ENCODE measurements around the gene GRAMD1B. TPM values are rescaled to one million over a fixed set of nuclear protein-coding genes. Genes with fewer than 3 reads are reported as not detected.

The GRAMD1B gene
- total RNA-seq, 1 donor from 2014 or later: 15.0 TPM

DNA sequence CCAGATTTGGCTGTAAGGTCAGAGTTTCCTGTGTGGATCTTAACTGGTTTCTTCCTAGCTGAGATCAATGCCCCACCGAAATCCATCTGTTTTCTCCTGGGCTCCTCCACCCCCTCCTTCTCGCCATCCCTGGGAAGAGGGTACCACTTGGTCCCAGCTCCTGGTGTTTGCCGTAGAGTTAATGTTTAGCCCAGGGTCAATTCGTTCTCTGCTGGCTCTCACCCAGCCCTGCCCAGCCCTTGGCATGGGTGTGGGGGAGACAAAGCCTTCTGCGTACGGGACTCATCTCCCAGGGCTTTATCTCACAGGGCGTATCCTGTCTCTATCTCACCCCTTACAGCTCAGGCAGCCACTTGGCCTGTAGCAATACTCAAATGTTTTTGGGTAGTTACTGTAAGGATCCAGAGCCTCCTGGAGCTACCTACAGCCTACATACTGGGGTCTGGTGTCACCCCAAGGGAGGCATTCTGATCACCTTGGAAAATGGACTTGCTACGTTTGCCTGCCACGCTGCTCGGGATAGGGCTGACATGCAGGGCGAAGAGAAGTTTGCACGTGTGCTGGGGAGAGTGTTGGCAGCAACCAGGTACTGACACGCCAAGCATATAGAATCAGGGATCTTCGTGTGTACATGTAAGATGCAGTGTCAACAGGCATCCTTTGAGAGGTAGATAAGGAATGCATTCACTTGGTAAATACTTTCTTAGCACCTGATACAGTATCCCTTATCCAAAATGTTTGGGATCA, 158.2 kb downstream of the GRAMD1B start:
- DNase-seq (no peak), ATAC-seq (ENCODE audit: low read depth) (no peak)
- Mint-ChIP-seq H3K4me3 (no peak overlapping the region), H3K36me3 (ENCODE audit: low read depth) (no peaks in the 10 kb centered on the region), H3K4me1 (no peaks in the 10 kb centered on the region), H3K27me3 (no peaks in the 10 kb centered on the region), H3K9me3 (no peaks in the 10 kb centered on the region), H3K27ac (no peak overlapping the region)
- TF ChIP-seq, protein P1, sequence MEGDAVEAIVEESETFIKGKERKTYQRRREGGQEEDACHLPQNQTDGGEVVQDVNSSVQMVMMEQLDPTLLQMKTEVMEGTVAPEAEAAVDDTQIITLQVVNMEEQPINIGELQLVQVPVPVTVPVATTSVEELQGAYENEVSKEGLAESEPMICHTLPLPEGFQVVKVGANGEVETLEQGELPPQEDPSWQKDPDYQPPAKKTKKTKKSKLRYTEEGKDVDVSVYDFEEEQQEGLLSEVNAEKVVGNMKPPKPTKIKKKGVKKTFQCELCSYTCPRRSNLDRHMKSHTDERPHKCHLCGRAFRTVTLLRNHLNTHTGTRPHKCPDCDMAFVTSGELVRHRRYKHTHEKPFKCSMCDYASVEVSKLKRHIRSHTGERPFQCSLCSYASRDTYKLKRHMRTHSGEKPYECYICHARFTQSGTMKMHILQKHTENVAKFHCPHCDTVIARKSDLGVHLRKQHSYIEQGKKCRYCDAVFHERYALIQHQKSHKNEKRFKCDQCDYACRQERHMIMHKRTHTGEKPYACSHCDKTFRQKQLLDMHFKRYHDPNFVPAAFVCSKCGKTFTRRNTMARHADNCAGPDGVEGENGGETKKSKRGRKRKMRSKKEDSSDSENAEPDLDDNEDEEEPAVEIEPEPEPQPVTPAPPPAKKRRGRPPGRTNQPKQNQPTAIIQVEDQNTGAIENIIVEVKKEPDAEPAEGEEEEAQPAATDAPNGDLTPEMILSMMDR (IDR thresholded peaks at IDR 0.05): no peak
- intact Hi-C loops (cut with micrococcal nuclease): no loop called here
- ChIA-PET POLR2A (no interaction called here), CTCF (no interaction called here)

DNA sequence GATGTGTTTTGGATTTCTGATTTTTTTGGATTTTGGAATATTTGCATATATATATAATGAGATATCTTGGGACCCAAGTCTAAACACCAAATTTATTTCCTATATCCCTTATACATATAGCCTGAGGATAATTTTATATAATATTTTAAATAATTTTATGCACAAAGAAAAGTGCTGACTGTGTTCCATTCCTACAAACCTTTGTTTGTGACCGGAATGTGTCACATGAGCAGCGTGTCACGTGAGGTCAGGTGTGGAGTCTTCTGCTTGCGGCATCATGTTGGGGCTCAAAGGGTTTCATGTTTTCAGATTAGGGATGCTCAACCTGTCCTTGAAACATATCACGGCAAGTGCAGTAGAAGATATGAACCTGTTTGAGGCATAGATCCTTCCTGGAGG, 158.8 kb downstream of the GRAMD1B start:
- H3K4me3 Mint-ChIP-seq: no peak overlapping the region
- H3K27me3 Mint-ChIP-seq: no peaks in the 10 kb centered on the region
- ChIA-PET CTCF (no interaction called here), POLR2A (no interaction called here)
- TF ChIP-seq, protein P1 (IDR thresholded peaks at IDR 0.05): no peak
- H3K4me1 Mint-ChIP-seq: no peaks in the 10 kb centered on the region
- H3K27ac Mint-ChIP-seq: no peak overlapping the region
- ATAC-seq (ENCODE audit: low read depth) (no peak), DNase-seq (no peak)
- no peaks in the 10 kb centered on the region for H3K9me3 Mint-ChIP-seq
- intact Hi-C loops (cut with micrococcal nuclease): no loop called here
- H3K36me3 Mint-ChIP-seq (ENCODE audit: low read depth): no peaks in the 10 kb centered on the region

DNA sequence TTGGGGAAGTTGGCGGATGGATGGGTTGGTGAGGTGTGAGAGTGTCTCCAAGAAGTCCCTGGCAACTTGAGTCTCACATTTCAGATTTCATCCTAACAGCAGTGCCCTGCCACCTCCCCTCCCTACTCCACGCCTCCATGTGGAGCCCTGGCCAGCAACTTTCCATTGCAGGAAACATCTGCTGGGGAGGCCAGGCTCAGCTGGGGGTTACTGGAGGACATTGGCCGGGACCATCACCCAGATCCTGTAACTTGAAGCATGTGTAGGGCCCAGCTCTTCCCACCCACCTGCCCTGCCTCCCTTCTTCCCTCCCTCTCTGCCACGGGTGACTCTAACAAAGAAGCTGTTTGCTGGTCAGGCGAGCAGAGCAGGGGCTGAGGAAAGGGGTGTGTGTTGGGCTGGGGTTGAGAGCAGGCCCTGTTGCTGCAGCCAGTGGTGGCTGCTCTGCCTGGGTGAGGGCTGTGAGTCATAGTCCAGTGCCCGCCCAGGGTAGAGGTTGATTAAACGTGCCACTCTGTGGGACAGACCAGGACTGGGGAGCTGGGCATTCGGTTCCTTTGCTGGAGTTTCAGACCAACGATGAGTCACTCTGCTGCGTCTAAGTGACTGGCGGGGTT, 160.3 kb downstream of the GRAMD1B start:
- no peak for DNase-seq
- TF ChIP-seq, protein P1 (IDR thresholded peaks at IDR 0.05): no peak
- CTCF ChIA-PET: no interaction called here
- no peak for ATAC-seq (ENCODE audit: low read depth)
- intact Hi-C loops (cut with micrococcal nuclease): no loop called here
- H3K27me3 Mint-ChIP-seq: no peaks in the 10 kb centered on the region
- H3K9me3 Mint-ChIP-seq: no peaks in the 10 kb centered on the region
- H3K4me1 Mint-ChIP-seq: no peaks in the 10 kb centered on the region
- H3K4me3 Mint-ChIP-seq: no peak overlapping the region
- H3K36me3 Mint-ChIP-seq (ENCODE audit: low read depth): no peaks in the 10 kb centered on the region
- POLR2A ChIA-PET: no interaction called here
- H3K27ac Mint-ChIP-seq: no peak overlapping the region

DNA sequence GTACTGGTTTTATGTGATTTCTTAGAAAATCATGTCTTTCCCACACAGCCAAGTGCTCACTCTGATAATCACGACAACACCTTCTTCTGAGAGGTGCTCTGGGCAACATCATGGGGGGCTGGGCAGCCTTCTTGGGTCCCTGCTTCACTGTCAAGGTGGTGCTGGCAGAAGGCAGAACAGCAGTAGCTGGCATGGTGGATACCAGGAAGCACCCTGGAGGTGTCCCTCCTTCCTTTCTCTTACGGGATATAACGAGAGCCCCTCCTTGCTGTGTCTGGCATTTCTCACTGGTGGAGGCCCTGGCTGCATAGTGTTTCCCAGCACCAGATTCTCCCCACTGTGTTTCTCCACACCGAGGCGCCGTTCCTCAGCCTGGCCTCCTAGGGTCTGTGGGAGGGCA, 163.5 kb downstream of the GRAMD1B start:
- ChIA-PET POLR2A (no interaction called here), CTCF (no interaction called here)
- Mint-ChIP-seq H3K4me1 (no peaks in the 10 kb centered on the region), H3K9me3 (no peaks in the 10 kb centered on the region), H3K27ac (no peak overlapping the region), H3K4me3 (no peak overlapping the region), H3K27me3 (no peaks in the 10 kb centered on the region), H3K36me3 (ENCODE audit: low read depth) (no peaks in the 10 kb centered on the region)
- no peak for ATAC-seq (ENCODE audit: low read depth)
- no peak for DNase-seq
- intact Hi-C loops (cut with micrococcal nuclease): no loop called here
- TF ChIP-seq, protein P1 (IDR thresholded peaks at IDR 0.05): no peak

DNA sequence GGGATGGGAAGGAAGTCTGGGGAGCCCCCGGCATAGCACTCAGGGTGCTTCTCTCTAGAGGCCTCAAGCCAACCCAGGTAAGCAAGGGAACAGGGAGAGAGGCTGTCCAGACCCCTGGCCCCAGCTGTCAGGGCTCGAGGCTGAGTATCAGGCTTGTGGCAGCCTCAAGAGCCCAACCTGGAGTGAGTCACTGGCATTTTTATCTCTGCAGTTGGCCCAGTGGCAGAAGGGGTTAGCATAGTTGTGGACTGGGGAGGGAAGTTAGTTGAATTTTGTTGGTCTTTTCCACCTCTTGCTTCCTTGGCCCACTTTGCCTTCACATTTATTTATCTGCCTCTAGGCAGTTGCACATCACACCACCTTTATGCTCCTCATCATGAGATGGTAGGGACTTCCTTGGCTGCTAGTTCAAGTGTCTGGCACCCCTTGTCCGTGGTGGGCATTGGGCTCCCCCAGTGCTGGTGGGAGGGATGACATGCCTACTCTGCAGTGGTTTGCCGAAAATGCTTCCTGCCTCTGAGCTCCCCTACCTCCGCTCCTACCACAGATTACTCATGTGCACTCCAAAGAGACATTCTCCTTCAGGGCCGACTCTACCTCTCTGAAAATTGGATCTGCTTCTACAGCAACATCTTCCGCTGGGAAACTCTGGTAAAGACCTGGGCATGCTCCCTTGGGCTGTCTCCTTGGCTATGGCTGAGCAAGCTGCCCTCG, 164.3 kb downstream of the GRAMD1B start:
- intact Hi-C loops (cut with micrococcal nuclease): no loop called here
- ChIA-PET POLR2A (no interaction called here), CTCF (no interaction called here)
- TF ChIP-seq, protein P1 (IDR thresholded peaks at IDR 0.05): no peak
- H3K4me1 Mint-ChIP-seq: no peaks in the 10 kb centered on the region
- H3K9me3 Mint-ChIP-seq: no peaks in the 10 kb centered on the region
- no peak overlapping the region for H3K27ac Mint-ChIP-seq
- no peaks in the 10 kb centered on the region for H3K36me3 Mint-ChIP-seq (ENCODE audit: low read depth)
- no peaks in the 10 kb centered on the region for H3K27me3 Mint-ChIP-seq
- no peak overlapping the region for H3K4me3 Mint-ChIP-seq
- ATAC-seq (ENCODE audit: low read depth) (no peak), DNase-seq (no peak)

Measured in activated B cell treated with CpG ODN at 0.5 μM for 24 hours (primary cell).